Left kidney (tissue), 8 donors: ENCODE measurements around the gene SRP68. TPM values are rescaled to one million over a fixed set of nuclear protein-coding genes. Genes with fewer than 3 reads are reported as not detected.

Experiments
- DNase-seq: peaks from one replicate; pipeline ENCODE4 v3.0.0-alpha.2; 2013
- long read RNA-seq, 8 donors: transcript quantifications; one replicate each; lab custom pipeline, GENCODE V29; 2026
- polyA plus RNA-seq: library from polyadenylated mRNA; unstranded; fragments of 120-200 nt; gene quantifications from one replicate; pipeline ENCODE4 v1.2.1, GENCODE V29; 2013; ENCODE audit not compliant: insufficient read length

SRP68 gene
- polyA plus RNA-seq, result 105 TPM
- long read RNA-seq, donor 1, transcript SRP68-201 (16 exons, 2,649 nt), result major isoform, 13 of 15 reads
- long read RNA-seq, donor 1, partial matches to known transcripts, result 0 of 15 reads
- long read RNA-seq, donor 1, other reads (novel, unspliced or antisense), result 0 of 15 reads
- long read RNA-seq, donor 2, transcript SRP68-201 (16 exons, 2,649 nt), result major isoform, 16 of 17 reads
- long read RNA-seq, donor 2, partial matches to known transcripts, result 0 of 17 reads
- long read RNA-seq, donor 2, other reads (novel, unspliced or antisense), result 0 of 17 reads
- long read RNA-seq, donor 3, transcript SRP68-201 (16 exons, 2,649 nt), result major isoform, 11 of 15 reads
- long read RNA-seq, donor 3, partial matches to known transcripts, result 0 of 15 reads
- long read RNA-seq, donor 3, other reads (novel, unspliced or antisense), result 0 of 15 reads
- long read RNA-seq, donor 4, result 0 reads
- long read RNA-seq, donor 5, transcript SRP68-201 (16 exons, 2,649 nt), result major isoform, 27 of 51 reads
- long read RNA-seq, donor 5, partial matches to known transcripts, result 20 of 51 reads
- long read RNA-seq, donor 5, other reads (novel, unspliced or antisense), result 0 of 51 reads
- long read RNA-seq, donor 6, transcript SRP68-201 (16 exons, 2,649 nt), result major isoform, 18 of 40 reads
- long read RNA-seq, donor 6, partial matches to known transcripts, result 22 of 40 reads
- long read RNA-seq, donor 6, other reads (novel, unspliced or antisense), result 0 of 40 reads
- long read RNA-seq, donor 7, transcript SRP68-201 (16 exons, 2,649 nt), result major isoform, 19 of 23 reads
- long read RNA-seq, donor 7, partial matches to known transcripts, result 0 of 23 reads
- long read RNA-seq, donor 7, other reads (novel, unspliced or antisense), result 0 of 23 reads
- long read RNA-seq, donor 8, transcript SRP68-201 (16 exons, 2,649 nt), result major isoform, 12 of 12 reads
- long read RNA-seq, donor 8, partial matches to known transcripts, result 0 of 12 reads
- long read RNA-seq, donor 8, other reads (novel, unspliced or antisense), result 0 of 12 reads

DNA sequence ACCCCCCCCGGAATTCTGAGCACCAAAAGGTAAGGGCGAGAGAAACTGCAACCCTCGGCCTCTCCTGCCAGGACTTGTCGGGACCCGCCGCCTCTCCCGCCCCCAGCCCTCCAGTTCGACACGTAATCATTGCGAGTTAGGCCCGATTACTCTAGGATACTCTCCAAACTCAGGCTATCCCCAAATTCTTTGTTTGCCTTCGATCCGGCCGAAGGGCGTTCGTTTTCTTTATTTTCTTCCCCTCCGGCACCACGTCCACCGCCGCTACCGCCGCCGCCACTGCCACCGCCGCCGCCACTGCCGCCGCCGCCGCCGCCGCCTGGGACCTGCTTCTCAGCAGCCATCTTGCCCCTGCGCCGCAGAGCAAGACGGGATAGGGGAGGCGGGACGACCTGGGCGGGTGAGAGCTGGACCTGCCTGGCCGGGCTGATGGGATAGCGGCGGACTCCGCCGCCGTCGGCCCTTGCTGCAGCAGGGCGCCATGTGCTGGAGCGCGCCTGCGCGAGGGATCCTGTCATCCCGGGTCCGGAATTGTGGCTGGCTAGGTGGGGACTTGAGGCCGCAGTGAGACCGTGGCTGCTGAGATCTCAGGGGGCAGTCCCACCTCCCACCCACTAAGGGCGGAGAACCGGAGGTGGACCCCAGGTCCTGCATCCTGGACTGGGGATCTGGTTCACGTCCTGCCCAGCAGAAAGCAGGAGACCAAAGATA, at the start of gene SRP68:
TSS of gene SRP68 (minus strand) at position 370 of the 711 bp plus-strand sequence. CDS start at position 344, 26 bp downstream.
- DNase-seq, result peak; percentile 89

DNA sequence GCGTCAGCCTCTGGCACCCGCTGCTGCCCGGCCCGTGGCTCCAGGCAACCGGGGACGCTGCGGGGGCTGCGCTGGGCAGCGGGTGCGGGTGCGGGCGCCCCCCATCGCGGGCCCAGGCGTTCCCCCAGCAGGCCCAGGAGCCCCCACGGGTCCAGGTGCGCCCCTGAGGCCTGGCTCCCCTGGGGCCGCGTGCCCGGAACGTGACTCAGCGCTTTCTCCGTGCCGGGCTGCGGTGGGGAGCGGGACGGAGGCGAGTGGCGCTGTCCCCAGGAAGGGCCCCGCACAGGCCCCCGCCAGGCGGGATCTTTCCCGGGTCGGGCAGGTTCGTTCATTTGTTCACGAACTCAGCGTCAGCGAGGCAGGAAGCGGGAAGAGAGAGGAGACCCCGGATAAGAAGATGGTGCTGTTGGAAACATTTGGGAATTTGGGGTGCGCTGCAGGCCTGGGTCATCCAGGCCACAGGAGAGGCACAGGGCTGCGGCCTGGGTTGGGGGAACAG, 49.7 kb upstream of the SRP68 start:
- no peak for DNase-seq

DNA sequence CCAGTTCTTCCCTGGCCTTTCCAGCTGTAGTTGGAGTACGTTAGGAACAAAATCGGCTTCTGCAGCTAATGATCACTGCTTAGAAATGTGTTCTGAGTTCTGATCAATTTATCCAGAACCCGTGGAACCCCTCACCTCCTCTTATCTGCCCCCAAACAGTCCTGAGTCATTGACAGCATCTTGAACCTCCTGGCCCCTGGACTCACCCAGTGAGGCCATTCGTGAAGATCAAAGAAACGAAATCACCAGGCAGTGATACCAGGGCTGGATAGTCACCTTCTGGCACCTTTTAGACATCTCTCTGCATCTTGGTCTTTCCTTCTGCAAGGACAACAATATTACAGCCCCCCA, 48.3 kb upstream of the SRP68 start:
- DNase-seq, result no peak

DNA sequence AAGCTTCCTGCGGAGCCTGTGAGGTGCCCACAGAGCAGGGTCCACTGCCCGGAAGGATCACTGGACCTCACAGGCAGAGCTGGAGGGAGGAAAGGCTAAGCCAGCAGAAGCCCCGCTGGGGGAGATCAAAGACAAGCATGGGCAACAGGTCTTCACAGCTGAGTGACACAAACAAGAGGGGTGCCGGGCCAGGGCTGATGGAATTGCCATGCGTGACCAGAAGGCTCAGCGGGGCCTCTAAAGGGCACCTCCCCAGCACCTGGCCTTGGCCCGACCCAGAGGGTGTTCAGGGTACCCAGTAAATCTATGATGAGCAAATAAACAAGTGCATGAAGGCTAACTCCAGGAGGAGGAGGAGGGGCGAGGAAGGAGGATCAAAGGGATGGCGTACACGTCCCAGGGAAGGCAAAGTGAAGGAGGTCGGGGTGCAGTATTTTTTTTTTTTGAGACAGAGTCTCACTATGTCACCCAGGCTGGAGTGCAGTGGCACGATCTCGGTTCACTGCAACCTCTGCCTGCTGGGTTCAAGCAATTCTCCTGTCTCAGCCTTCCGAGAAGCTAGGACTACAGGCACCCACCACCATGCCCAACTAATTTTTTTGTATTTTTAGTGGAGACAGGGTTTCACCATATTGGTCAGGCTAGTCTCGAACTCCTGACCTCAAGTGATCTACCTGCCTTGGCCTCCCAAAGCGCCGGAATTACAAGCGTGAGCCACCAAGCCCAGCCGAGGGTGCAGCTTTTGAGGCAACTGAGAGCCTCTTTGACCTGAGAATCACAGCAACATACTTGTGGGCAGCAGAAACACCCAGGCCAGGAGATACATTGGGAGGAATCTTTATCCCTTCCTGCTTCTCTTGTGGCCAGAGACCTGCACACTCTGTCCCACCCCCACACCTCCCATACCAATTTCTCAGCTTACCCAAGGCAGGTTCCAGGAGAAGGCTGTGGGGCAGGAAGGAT, 47.4 kb upstream of the SRP68 start:
- no peak for DNase-seq

DNA sequence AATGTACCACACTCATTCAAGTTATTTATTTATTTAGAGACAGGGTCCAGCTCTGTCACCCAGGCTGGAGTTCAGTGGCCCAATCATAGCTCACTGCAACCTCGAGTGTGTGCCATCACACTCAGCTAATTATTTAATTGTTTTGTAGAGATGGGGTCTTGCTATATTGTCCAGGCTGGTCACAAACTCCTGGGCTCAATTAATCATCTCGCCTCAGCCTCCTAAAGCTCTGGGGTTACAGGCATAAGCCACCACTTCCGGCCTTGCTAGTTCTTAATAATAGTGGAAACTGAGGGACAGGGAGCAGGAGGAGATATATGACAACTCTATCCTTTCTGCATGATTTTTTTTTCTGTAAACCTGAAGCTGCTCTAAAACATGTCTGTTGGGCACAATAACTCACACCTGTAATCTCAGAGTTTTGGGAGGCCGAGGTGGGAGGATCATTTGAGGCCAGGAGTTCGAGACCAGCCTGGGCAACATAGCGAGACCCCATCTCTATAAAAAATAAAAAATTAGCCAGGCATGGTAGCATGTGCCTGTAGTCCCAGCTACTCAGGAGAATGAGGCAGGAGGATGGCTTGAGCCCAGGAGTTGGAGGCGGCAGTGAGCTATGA, 42.9 kb upstream of the SRP68 start:
- no peak for DNase-seq

DNA sequence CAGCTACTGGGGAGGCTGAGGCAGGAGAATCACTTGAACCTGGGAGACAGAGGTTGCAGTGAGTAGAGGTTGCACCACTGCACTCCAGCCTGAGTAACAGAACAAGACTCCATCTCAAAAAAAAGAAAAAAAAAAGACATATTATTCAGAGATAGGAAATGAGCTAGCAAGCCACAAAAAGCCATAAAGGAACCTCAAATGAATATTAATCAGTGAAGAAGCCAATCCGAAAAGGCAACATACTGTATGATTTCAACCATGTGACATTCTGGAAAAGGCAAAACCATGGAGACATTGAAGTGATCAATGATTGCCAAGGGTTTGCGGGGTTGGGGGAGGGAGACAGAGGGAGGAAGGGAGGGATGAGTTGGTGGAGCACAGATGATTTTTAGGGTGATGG, 39.6 kb upstream of the SRP68 start:
- DNase-seq, result no peak

DNA sequence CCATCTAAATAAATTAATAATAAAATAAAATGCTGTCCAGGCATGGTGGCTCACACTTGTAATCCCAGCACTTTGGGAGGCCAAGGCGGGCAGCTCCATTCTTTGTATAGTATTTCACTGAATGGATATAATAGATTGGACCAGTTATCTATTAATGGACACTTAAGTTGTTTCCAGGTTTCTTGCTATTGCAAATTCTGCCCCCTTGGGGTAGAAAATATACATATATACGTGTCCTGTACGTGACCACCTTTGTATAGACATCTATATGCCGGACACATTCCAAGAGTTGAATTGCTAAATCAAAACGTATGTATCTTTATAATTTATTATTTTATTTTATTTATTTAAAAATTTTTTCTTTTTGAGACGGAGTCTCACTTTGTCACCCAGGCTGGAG, 35.2 kb upstream of the SRP68 start:
- DNase-seq, result no peak

DNA sequence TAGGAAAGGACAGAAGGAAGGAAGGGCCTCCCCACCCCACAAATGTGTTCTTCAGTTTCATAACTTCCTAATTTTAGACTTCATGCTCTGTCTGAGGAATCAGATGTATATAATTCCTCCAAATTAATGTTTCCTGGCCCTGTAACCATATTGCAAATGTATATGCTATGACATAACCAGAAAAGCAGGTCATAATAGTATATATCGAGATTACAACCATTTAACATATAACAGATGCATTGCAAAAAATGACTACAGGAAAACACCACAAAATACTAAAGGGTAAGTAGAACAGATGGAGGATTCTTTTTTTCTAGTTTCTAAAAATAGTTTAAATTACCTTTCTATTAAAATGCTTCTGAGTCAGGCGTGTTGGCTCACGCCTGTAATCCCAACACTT, 34.4 kb upstream of the SRP68 start:
- no peak for DNase-seq

DNA sequence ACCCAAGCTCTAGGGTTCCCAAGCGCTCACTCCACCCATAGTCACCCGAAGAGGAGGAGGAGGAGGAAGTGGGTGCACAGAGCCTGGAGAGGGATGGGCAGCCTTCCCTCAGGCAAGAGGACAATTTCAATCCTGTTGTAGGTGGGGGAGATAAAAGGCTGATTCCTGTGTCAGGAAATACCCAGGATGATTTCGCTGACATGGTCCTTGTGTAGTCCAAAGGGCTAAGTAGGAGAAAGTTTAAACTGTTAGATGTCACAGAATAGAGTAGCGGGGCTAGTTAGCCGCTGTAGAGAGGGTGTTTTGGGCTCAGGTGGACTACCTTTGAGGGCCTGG, 32.5 kb upstream of the SRP68 start:
- no peak for DNase-seq

DNA sequence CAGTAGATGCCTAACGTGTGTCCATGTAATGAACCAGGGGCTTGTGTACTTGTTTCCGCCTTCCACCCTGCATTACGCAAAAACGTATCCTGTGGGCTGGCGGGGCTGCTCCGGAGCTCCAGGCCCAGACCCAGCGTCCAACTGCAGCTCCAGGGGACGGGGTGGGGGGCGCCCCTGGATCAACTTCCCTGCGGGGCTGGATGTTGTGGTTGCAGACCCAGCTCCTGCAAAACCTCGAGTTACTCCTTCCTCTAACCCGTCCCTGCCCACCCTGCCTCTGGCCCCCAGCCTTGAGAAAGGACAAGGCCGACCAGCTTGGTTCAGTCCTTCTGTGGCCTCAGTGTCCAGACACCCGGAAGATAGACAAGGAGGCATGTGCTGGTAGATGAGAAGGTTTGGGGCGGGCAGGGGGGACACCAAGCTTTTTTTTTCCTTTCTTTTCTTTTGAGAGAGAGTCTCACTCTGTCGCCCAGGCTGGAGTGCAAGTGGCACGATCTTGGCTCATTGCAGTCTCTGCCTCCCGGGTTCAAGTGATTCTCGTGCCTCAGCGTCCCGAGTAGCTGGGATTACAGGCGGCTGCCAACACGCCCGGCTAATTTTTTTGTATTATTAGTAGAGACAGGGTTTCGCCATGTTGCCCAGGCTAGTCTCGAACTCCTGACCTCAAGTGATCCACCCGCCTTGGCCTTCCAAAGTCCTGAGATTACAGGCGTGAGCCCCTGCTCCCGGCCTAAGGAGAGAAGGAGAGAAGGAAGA, 32.0 kb upstream of the SRP68 start:
- DNase-seq, result no peak

DNA sequence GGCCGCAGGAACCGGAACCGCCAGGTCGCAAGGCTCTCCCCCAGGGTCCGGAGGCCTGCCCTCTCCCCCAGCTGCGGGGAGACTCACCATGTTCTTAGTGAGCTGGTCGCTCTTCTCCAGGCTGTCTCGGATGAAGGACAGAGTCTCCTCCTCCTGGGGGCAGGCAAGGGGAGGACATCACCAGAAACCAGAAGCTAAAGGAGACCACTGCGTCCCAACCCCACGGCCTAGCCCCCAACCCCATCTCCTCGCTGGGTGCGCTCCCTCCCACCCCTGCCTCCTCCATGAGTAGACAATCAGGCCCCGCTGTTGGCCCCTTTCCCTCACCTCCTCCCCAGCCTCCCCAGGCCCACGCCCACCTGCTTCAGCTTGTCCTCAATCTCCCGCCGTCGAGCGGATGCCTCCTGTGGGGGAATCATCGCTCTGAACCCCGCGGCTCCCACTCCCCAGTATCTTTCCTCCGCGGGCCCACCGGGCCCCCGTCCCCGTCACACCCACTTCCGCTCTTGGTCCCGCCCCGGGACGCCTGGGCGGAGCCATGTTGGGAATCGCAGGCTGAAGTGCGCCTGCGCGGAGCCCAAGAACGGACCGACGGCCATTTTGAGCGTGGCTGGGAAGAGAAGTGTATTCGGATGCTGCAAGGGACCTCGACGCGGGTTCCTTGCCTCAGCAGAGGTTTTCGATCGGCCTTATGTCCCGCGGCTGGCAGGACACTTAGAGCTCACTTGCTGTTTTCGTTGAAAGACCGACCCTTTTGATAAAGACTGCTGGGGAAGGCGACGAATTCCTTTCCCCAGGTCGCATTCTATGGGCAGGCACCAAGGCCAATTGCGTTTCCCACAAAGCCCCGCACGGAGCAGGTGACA, 31.2 kb upstream of the SRP68 start, which contains the start of gene EXOC7:
TSS of gene EXOC7 (minus strand) at position 514 of the 866 bp plus-strand sequence. CDS start at position 419, 95 bp downstream.
- peak; percentile 95 for DNase-seq

DNA sequence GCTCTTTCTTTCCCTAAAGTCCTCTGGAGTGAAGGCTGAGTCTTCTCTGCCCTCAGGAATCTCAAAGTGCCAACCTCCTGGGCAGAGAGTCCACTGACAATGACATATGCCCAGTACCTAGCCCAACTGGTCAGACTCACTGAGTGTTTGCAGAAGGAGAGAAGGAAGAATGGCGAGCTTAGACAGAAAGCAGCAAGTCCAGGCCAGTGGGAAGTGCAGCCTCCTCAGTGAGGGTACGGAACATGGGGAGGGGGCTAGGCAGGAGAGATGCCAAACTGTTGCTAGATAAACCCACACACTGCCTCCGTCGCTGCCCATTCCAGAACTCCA, 30.6 kb upstream of the SRP68 start:
- no peak for DNase-seq

DNA sequence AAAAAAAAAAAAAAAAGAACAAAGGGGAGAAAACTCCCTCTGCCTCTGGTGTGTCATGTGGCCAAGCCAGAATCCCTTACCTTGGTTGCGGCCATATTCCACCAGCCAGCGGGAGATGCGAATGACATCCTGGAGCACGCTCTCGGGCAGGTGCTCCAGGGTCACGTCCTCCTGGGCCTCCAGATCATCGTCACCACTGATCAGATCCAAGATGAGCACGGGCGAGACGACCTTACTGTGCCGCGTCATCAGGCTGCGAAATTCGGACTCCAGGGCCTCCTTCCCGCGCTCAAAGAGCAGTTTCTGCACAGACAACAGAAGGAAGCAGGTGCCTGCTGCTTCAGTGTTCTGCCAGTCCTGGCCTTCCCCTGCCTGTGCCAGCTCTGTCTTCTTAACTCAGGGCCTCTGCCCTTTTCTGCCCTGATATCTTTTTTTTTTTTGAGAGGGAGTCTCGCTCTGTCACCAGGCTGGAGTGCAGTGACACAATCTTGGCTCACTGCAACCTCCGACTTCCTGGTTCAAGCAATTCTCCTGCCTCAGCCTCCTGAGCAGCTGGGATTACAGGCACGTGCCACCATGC, 25.5 kb upstream of the SRP68 start:
- no peak for DNase-seq

DNA sequence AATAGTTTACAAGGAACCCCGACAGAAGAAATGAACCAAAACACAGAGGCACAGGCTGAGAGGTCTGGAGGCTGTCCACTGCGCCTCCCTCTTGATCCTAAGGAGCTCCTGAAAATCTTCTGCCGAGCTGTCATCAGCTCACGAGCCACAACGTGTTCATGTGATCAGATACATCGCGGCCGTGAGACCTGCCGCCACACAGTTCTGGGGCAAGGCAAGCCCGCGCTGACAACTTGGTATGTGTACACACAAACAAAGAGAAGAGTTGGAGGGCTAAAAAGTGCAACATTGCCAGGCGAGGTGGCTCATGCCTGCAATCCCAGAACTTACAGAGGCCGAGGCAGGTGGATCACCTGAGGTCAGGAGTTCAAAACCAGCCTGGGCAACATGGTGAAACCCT, 23.6 kb upstream of the SRP68 start:
- DNase-seq, result no peak

DNA sequence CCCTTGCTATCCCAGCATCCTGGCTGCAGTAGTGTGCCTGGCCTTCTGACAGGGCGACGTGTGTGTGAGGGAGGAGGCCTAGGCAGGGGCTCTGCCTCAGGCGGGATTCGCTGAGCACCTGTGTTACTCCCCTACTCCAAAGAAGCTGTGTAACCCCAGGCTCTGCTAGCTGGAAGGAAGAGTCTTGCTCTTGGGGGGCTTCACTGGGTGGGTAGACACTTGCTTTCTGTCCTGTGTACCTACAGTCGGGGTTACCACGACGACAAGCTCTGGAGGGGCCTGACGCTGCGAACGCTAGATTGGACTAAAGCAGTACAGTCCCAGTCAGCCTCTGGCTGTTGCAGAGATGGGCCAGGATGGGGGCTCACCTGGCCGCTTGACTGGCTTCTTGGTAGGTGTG, 21.7 kb upstream of the SRP68 start:
- no peak for DNase-seq

DNA sequence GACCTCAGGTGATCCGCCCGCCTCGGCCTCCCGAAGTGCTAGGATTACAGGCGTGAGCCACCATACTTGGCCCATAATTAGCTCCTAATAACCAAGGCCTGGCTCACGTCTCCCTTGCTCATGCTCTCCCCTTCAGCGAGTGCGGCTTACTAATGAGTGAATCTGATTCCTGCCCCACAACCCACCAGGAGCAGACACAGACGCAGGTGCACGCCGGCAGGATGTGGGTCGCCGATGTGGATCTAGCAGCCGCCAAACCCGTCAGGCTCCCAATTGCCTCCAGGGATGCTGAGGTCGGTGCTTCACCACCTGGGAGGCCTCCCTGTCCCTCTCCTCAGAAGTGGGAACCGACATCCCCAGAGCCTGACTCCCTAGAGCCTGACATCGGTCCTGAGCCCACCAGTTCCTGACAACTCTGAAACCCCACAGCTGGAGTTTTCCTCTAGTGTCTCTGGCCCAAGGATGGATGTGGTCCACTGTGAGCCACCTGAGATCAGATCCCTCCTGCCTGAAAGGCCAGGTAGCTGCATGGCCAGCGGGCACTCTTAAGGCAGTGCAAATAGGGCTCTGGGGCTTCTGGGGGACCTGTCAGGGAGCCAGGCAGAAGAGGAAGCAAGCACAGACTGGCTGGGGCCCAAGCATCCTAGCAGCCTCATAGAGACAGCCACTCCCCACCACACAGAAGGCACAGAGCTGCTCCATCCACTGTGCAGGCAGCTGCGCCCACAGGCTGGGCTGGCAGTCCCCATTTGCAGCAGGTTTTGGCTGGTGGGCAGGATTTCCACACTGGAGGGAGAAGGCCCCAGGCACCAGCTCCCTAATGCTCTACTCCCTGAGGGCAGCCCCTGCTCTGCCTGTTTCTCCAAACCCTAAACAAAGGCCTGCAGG, 20.5 kb upstream of the SRP68 start:
- DNase-seq, result no peak

DNA sequence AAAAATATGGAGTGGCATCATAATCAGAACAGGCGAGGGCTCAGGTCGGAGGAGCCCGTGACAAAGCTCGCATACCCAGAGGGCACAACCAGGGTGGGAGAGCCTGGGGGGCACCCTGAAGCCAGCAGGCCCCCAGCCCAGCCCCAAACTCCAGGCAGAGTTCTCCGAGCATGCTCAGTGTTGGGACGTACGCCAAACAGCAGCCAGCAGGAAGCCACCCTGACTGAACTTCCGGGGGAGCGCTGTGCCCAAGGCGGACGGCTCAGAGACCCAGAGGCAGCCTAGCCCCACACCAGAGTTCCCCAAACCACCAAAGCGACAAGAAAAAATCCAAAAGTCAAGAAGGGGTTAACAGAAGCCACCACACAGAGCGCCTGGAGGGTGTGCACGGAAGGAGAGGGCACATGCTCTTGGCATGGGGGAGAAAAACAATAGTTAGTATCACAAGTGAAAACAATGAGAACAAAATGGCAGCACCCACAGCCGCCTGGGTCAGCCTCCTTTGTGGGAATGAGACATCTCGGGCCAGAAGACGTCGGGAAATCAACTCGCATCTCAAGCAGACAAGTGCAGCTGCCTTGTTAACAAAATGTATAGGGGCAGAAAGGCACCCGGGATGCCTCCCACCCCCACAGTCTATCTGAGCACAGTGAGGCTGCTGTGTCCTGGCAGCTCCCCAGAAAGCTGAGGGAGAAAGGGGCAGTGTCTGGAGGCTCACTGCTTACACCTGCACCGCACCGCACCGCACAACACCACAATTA, 19.4 kb upstream of the SRP68 start:
- no peak for DNase-seq
